ENCODE measurements around the gene DCLK1. TPM values are rescaled to one million over a fixed set of nuclear protein-coding genes. Genes with fewer than 3 reads are reported as not detected.
A peak's percentile ranks its signal among the peaks of the same experiment; 100 is the strongest.

The DCLK1 gene
- total RNA-seq (10 to 100 TPM; 19.5 to 20.5 TPM), polyA plus RNA-seq (ENCODE audit: insufficient read length in 6 of 6) (10 to 100 TPM; 10.5 to 13.3 (median 11.7) TPM)
- long read RNA-seq, donor 1, partial matches to known transcripts: 0 of 1 reads
- long read RNA-seq, donor 1, other reads (novel, unspliced or antisense): 0 of 1 reads
- long read RNA-seq, donor 2, partial matches to known transcripts: 0 of 1 reads
- long read RNA-seq, donor 2, other reads (novel, unspliced or antisense): 0 of 1 reads
- long read RNA-seq, donor 3, full-length matches to known transcripts: 3 of 3 reads
- long read RNA-seq, donor 3, partial matches to known transcripts: 0 of 3 reads
- long read RNA-seq, donor 3, other reads (novel, unspliced or antisense): 0 of 3 reads
- long read RNA-seq, donor 4: 0 reads
- long read RNA-seq, donor 5, full-length matches to known transcripts: 1 of 1 reads
- long read RNA-seq, donor 5, partial matches to known transcripts: 0 of 1 reads
- long read RNA-seq, donor 5, other reads (novel, unspliced or antisense): 0 of 1 reads
- long read RNA-seq, donor 6, partial matches to known transcripts: 0 of 2 reads
- long read RNA-seq, donor 6, other reads (novel, unspliced or antisense): 0 of 2 reads
- long read RNA-seq, donor 7, full-length matches to known transcripts: 1 of 1 reads
- long read RNA-seq, donor 7, partial matches to known transcripts: 0 of 1 reads
- long read RNA-seq, donor 7, other reads (novel, unspliced or antisense): 0 of 1 reads
- long read RNA-seq, donor 8, full-length matches to known transcripts: 3 of 3 reads
- long read RNA-seq, donor 8, partial matches to known transcripts: 0 of 3 reads
- long read RNA-seq, donor 8, other reads (novel, unspliced or antisense): 0 of 3 reads
- long read RNA-seq, donor 9: 0 reads
- long read RNA-seq, donor 10, partial matches to known transcripts: 0 of 1 reads
- long read RNA-seq, donor 10, other reads (novel, unspliced or antisense): 1 of 1 reads
- long read RNA-seq, donor 11, full-length matches to known transcripts: 17 of 25 reads
- long read RNA-seq, donor 11, partial matches to known transcripts: 8 of 25 reads
- long read RNA-seq, donor 11, other reads (novel, unspliced or antisense): 0 of 25 reads
- long read RNA-seq, donor 12: 0 reads

- Histone ChIP-seq H3K4me1 (peaks cover 0 to 4% of the 10 kb centered on the region in 2 donors), H3K9me3 (no peaks in the 10 kb centered on the region), H3K36me3 (no peaks in the 10 kb centered on the region), H3K27me3 (peaks cover 15 to 39% of the 10 kb centered on the region in 2 donors), H3K4me3 (peak within 1 kb of the TSS; percentile 19 to 35), H3K27ac (no peak within 1 kb of the TSS)
- peak; percentile 67 for ATAC-seq
- DNase-seq: peak in 3 of 4 donors; percentile 47 to 82 (median 55)
- intact Hi-C loops (cut with DNase I): no loop called here
- TF ChIP-seq CTCF (IDR thresholded peaks at IDR 0.05): no peak
These were observed at the start of gene DCLK1 for GRCh38 chr13:36131222-36131930. Gene DCLK1, minus strand, starts transcription at chr13:36131382.

GRCh38 chr13:36175621-36176020 lies 44.4 kb upstream of the DCLK1 start:
- Histone ChIP-seq H3K27me3 (no peaks in the 10 kb centered on the region), H3K9me3 (no peaks in the 10 kb centered on the region), H3K4me1 (no peaks in the 10 kb centered on the region), H3K27ac (no peak overlapping the region), H3K4me3 (no peak overlapping the region), H3K36me3 (no peaks in the 10 kb centered on the region)
- TF ChIP-seq CTCF (IDR thresholded peaks at IDR 0.05): no peak
- DNase-seq (no peak), ATAC-seq (no peak)
- intact Hi-C loops (cut with DNase I): no loop called here

- intact Hi-C loops (cut with DNase I): no loop called here
- no peak overlapping the region for H3K4me3 ChIP-seq
- no peaks in the 10 kb centered on the region for H3K9me3 ChIP-seq
- DNase-seq (no peak), ATAC-seq (no peak)
- H3K27me3 ChIP-seq: no peaks in the 10 kb centered on the region
- no peaks in the 10 kb centered on the region for H3K36me3 ChIP-seq
- no peak for TF ChIP-seq CTCF (IDR thresholded peaks at IDR 0.05)
- no peak overlapping the region for H3K27ac ChIP-seq
- no peaks in the 10 kb centered on the region for H3K4me1 ChIP-seq
These were observed 43.7 kb upstream of the DCLK1 start for GRCh38 chr13:36174923-36175322.

- TF ChIP-seq CTCF (IDR thresholded peaks at IDR 0.05): no peak
- Histone ChIP-seq H3K36me3 (no peaks in the 10 kb centered on the region), H3K27ac (no peak overlapping the region), H3K4me1 (no peaks in the 10 kb centered on the region), H3K27me3 (no peaks in the 10 kb centered on the region), H3K9me3 (no peaks in the 10 kb centered on the region), H3K4me3 (no peak overlapping the region)
- ATAC-seq: no peak
- DNase-seq: no peak
- intact Hi-C loops (cut with DNase I): no loop called here
These were observed 42.6 kb upstream of the DCLK1 start for GRCh38 chr13:36173571-36174322.

Data from left lung (tissue), 14 donors.